CD14-positive monocyte (primary cell): Measurements from ENCODE around the gene DGKH. TPM values are rescaled to one million over a fixed set of nuclear protein-coding genes. Genes with fewer than 3 reads are reported as not detected.

Experiments used
- DNase-seq, 3 donors: peaks; one replicate each; pipeline ENCODE4 v3.0.0-alpha.2; 2011 to 2022
- H2AFZ ChIP-seq: 2 replicates; pipeline ENCODE4 v1.6.0; 2012; ENCODE audit warnings: mild to moderate bottlenecking, low read depth, low read length, inconsistent platforms; ENCODE audit not compliant: insufficient read depth, poor library complexity, severe bottlenecking
- H3K27ac ChIP-seq, 2 donors: 1 replicate in 1 of 2; 2 replicates in 1 of 2; pipeline ENCODE4 v1.5.1; 2012 to 2013; ENCODE audit warnings: low read length in 2 of 2, control low read depth in 1 of 2, inconsistent platforms in 1 of 2, low read depth in 1 of 2, mild to moderate bottlenecking in 1 of 2
- H3K27me3 ChIP-seq, 2 donors: one replicate each; pipeline versions ENCODE4 v1.6.0 to v1.6.1; 2011 to 2013; ENCODE audit warnings: low read length in 2 of 2; ENCODE audit not compliant: control insufficient read depth in 2 of 2, insufficient read depth in 2 of 2
- H3K36me3 ChIP-seq, 2 donors: replicated peaks in 1 of 2; 1 replicate in 1 of 2; 2 replicates in 1 of 2; pipeline versions ENCODE4 v1.5.1 to v1.6.1; 2012 to 2013; ENCODE audit warnings: low read length in 2 of 2, control low read depth in 1 of 2, inconsistent platforms in 1 of 2, mild to moderate bottlenecking in 1 of 2; ENCODE audit not compliant: insufficient read depth in 2 of 2, control insufficient read depth in 1 of 2
- H3K4me1 ChIP-seq, 2 donors: 1 replicate in 1 of 2; 2 replicates in 1 of 2; pipeline versions ENCODE4 v1.5.1 to v1.6.1; 2012 to 2013; ENCODE audit warnings: low read length in 2 of 2, control low read depth in 1 of 2, inconsistent platforms in 1 of 2, mild to moderate bottlenecking in 1 of 2, moderate library complexity in 1 of 2; ENCODE audit not compliant: insufficient read depth in 2 of 2, control insufficient read depth in 1 of 2
- H3K4me2 ChIP-seq: replicated peaks from 2 replicates; pipeline ENCODE3; 2012; ENCODE audit warnings: low read length, moderate library complexity, mild to moderate bottlenecking; ENCODE audit not compliant: poor library complexity, severe bottlenecking; ENCODE audit errors: extremely low read depth
- H3K4me3 ChIP-seq, 3 experiments: fragments of 200-600 bp in 1 of 3; sonication (generic) in 1 of 3; replicated peaks in 1 of 3; 1 replicate in 2 of 3; 2 replicates in 1 of 3; pipeline ENCODE4 v1.5.1; 2011 to 2013; ENCODE audit warnings: low read length in 3 of 3, mild to moderate bottlenecking in 3 of 3, control low read depth in 2 of 3, low read depth in 2 of 3, inconsistent platforms in 1 of 3, moderate library complexity in 1 of 3
- H3K79me2 ChIP-seq: 2 replicates; pipeline ENCODE4 v1.6.0; 2012; ENCODE audit warnings: mild to moderate bottlenecking, control low read depth, inconsistent platforms, low read length, moderate library complexity; ENCODE audit not compliant: insufficient read depth
- H3K9ac ChIP-seq: 2 replicates; pipeline ENCODE4 v1.6.0; 2017; ENCODE audit warnings: low read length, mild to moderate bottlenecking; ENCODE audit not compliant: insufficient read depth, poor library complexity, severe bottlenecking
- H3K9me3 ChIP-seq, 2 donors: replicated peaks in 1 of 2; 1 replicate in 1 of 2; 2 replicates in 1 of 2; pipeline versions ENCODE4 v1.5.1 to v1.6.1; 2012 to 2013; ENCODE audit warnings: low read length in 2 of 2, control low read depth in 1 of 2; ENCODE audit not compliant: control insufficient read depth in 1 of 2, insufficient read depth in 1 of 2
- H4K20me1 ChIP-seq: 2 replicates; pipeline ENCODE4 v1.6.0; 2012; ENCODE audit warnings: mild to moderate bottlenecking, low read length, control low read depth, moderate library complexity; ENCODE audit not compliant: insufficient read depth
- H3K27ac Mint-ChIP-seq, 7 donors: one replicate each; pipeline ENCODE4 v1.8.0; 2020; ENCODE audit warnings: mild to moderate bottlenecking in 7 of 7, mixed read lengths in 7 of 7, moderate library complexity in 6 of 7, inconsistent platforms in 2 of 7
- H3K27me3 Mint-ChIP-seq, 3 donors: one replicate each; pipeline ENCODE4 v1.8.0; 2021 to 2022; ENCODE audit warnings: low read depth in 3 of 3, mild to moderate bottlenecking in 3 of 3, mixed read lengths in 3 of 3, moderate library complexity in 3 of 3, inconsistent platforms in 1 of 3
- H3K36me3 Mint-ChIP-seq, 2 donors: one replicate each; pipeline ENCODE4 v1.8.0; 2020; ENCODE audit warnings: mixed read lengths in 2 of 2, inconsistent platforms in 1 of 2, mild to moderate bottlenecking in 1 of 2
- H3K4me1 Mint-ChIP-seq: one replicate; pipeline ENCODE4 v1.8.0; 2020; ENCODE audit warnings: mild to moderate bottlenecking, mixed read lengths
- H3K4me3 Mint-ChIP-seq, 2 donors: one replicate each; pipeline ENCODE4 v1.8.0; 2020; ENCODE audit warnings: mild to moderate bottlenecking in 2 of 2, mixed read lengths in 2 of 2, moderate library complexity in 1 of 2
- H3K9me3 Mint-ChIP-seq, 7 donors: one replicate each; pipeline ENCODE4 v1.8.0; 2020 to 2022; ENCODE audit warnings: mixed read lengths in 7 of 7, mild to moderate bottlenecking in 6 of 7, moderate library complexity in 6 of 7, inconsistent platforms in 2 of 7
- CTCF ChIP-seq: fragments of 200-600 bp; IDR thresholded peaks from one replicate; pipeline ENCODE4 v1.8.0; 2022; ENCODE audit warnings: antibody characterized with exemption, mild to moderate bottlenecking
- WGBS: methylation state at CpG from one replicate; pipeline ENCODE4 v1.1.5; 2013; ENCODE audit warnings: missing lambda C conversion rate; ENCODE audit not compliant: insufficient coverage; 5-methylcytosine and 5-hydroxymethylcytosine counted together
- intact Hi-C, 2 donors: fragments of 100-400 bp; cut with micrococcal nuclease; formaldehyde crosslinking; loops; one replicate each; pipeline versions ENCODE4 v1.15.0 to v1.15.1; 2023
- polyA plus RNA-seq, 3 donors: library from polyadenylated mRNA; depleted of rRNA in 1 of 3; unstranded in 2 of 3; stranded (reverse) in 1 of 3; fragments of 300-500 nt in 2 of 3; fragments of >200 nt in 1 of 3; fragmentation: Illumina TruSeq in 2 of 3; gene quantifications; 1 replicate in 2 of 3; 2 replicates in 1 of 3; pipeline ENCODE4 v1.2.3, GENCODE V29; 2012 to 2021

The DGKH gene
- polyA plus RNA-seq, 3 donors, result 0.10 to 0.79 (median 0.15) TPM

DNA sequence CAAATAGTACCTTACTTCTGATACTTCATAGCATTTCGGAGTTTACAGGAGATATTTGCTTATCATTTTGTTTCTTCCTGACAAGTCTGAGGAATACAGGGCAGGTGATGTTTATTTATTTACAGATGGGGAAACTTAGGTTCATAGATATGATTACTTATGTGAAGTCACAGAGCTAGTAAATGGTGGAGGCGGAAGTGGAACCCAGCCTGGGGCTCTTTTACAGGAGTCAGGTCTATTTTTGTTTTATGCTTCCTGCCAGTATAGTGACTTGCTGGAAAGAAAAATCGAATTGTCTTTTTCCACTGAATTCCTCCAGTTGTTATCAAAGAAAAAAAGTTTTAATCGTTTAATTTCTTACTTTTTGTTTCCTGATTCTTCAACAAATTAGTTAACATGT lies 66.5 kb downstream of the DGKH start:
- H3K4me1 Mint-ChIP-seq, result peaks cover 4% of the 10 kb centered on the region
- Histone ChIP-seq H3K27ac (no peak overlapping the region), H2AFZ (no peak overlapping the region), H3K79me2 (no peaks in the 10 kb centered on the region), H3K9me3 (no peaks in the 10 kb centered on the region), H3K4me3 (no peak overlapping the region), H3K4me1 (no peaks in the 10 kb centered on the region), H3K27me3 (no peaks in the 10 kb centered on the region), H3K9ac (no peak overlapping the region), H4K20me1 (no peaks in the 10 kb centered on the region), H3K4me2 (no peak overlapping the region), H3K36me3 (no peaks in the 10 kb centered on the region)
- no peaks in the 10 kb centered on the region for H3K27me3 Mint-ChIP-seq
- TF ChIP-seq CTCF, result no peak
- no peaks in the 10 kb centered on the region for H3K36me3 Mint-ChIP-seq
- no peak for DNase-seq
- H3K9me3 Mint-ChIP-seq, result no peaks in the 10 kb centered on the region
- no peak overlapping the region for H3K4me3 Mint-ChIP-seq
- intact Hi-C loops, result loop anchor here (5.0 to 10.0 kb wide), 4 partner anchors 448 to 1040 kb away; no protein-coding TSS in a partner anchor
- no peak overlapping the region for H3K27ac Mint-ChIP-seq
- no CpG with 5 or more reads among the region's 4 CpGs for WGBS

DNA sequence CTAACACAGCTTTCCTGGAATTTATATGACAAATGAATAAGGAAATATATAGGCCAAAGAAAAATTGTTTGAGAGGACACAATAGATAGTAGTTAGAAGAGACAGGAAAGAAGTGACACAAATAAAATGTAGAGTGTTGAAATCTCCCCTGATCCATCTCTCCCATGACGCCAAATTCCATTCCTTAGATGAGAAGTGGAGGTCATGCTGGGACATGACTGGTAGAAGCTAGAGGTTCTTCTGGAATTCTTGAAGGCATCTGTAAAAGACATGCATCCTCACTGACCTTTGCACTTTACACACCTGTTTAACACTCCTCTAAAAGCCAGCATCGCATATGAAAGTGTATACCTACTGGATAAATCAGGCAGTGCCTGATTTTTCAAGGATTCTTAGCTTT lies 67.8 kb downstream of the DGKH start:
- Histone ChIP-seq H3K36me3 (no peaks in the 10 kb centered on the region), H3K27ac (no peak overlapping the region), H2AFZ (no peak overlapping the region), H3K4me3 (no peak overlapping the region), H3K4me1 (no peaks in the 10 kb centered on the region), H3K4me2 (no peak overlapping the region), H3K9me3 (no peaks in the 10 kb centered on the region), H3K79me2 (no peaks in the 10 kb centered on the region), H4K20me1 (no peaks in the 10 kb centered on the region), H3K27me3 (no peaks in the 10 kb centered on the region), H3K9ac (no peak overlapping the region)
- no peak for DNase-seq
- H3K27me3 Mint-ChIP-seq, result no peaks in the 10 kb centered on the region
- H3K36me3 Mint-ChIP-seq, result no peaks in the 10 kb centered on the region
- H3K4me1 Mint-ChIP-seq, result no peaks in the 10 kb centered on the region
- intact Hi-C loops, result loop anchor here (10.0 kb wide), 2 partner anchors 761 to 1041 kb away; no protein-coding TSS in a partner anchor
- WGBS, result no CpG with 5 or more reads among the region's 2 CpGs
- TF ChIP-seq CTCF, result no peak
- H3K27ac Mint-ChIP-seq, result no peak overlapping the region
- H3K4me3 Mint-ChIP-seq, result no peak overlapping the region
- no peaks in the 10 kb centered on the region for H3K9me3 Mint-ChIP-seq
